Breast epithelium (tissue), 3 donors: ENCODE data around the gene FAM168B.

ENCODE experiments used
- POLR2A ChIP-seq: fragments of 450-650 bp; IDR thresholded peaks from one replicate; pipeline ENCODE4 v1.6.1; 2016; ENCODE audit warnings: antibody characterized with exemption, mild to moderate bottlenecking, moderate library complexity
- POLR2AphosphoS5 ChIP-seq, 3 donors: sonication (generic); formaldehyde crosslinking; IDR thresholded peaks; one replicate each; pipeline ENCODE4 v1.6.1; 2017; ENCODE audit warnings: antibody characterized with exemption in 3 of 3
- TF ChIP-seq, protein P1 (sequence below), 3 donors: fragments of 450-650 bp; IDR thresholded peaks; one replicate each; pipeline ENCODE4 v1.5.1; 2016 to 2017; ENCODE audit warnings: antibody characterized with exemption in 3 of 3, mild to moderate bottlenecking in 3 of 3, moderate library complexity in 3 of 3

DNA sequence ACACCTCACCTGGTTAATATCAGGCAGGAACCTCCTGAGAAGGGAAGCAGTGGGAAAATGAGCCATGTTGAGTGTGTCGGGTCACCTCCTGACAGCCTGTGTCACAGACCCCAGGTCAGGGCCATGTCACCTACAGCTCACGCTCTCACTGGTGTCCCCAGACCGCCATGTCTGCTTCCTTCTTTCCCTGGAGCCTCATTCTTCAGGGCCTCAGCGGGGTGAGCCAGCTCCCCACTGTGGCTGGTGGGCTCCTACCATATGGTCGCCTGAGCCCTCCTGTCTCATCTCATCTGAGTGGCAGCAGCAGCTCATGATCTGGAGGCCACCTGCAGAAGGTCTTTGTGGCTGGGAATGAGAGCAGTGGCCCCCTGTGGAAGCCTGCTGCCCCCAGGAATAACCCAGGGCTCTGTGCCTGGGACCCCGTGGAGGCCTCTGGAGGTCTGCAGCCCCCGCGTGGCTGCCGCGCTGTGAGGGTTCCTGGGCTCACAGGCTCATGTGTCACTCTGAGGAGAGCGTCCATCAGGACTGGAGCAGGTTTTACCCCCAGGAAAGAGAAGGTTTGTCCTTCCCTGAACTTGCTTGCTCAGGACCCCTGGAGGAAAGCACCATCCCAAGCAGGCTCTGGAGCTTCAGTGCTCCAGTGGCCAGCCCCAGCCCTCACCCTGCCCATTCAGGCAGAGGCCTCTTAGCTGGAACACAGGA lies 56.4 kb downstream of the FAM168B start:
- TF ChIP-seq, protein P1, sequence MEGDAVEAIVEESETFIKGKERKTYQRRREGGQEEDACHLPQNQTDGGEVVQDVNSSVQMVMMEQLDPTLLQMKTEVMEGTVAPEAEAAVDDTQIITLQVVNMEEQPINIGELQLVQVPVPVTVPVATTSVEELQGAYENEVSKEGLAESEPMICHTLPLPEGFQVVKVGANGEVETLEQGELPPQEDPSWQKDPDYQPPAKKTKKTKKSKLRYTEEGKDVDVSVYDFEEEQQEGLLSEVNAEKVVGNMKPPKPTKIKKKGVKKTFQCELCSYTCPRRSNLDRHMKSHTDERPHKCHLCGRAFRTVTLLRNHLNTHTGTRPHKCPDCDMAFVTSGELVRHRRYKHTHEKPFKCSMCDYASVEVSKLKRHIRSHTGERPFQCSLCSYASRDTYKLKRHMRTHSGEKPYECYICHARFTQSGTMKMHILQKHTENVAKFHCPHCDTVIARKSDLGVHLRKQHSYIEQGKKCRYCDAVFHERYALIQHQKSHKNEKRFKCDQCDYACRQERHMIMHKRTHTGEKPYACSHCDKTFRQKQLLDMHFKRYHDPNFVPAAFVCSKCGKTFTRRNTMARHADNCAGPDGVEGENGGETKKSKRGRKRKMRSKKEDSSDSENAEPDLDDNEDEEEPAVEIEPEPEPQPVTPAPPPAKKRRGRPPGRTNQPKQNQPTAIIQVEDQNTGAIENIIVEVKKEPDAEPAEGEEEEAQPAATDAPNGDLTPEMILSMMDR (IDR thresholded peaks at IDR 0.05), result no peak
- TF ChIP-seq POLR2A (no peak), POLR2AphosphoS5 (IDR thresholded peaks at IDR 0.05) (no peak)
